WTC11 (cell line): ENCODE data around the gene PTPRG. TPM values are rescaled to one million over a fixed set of nuclear protein-coding genes. Genes with fewer than 3 reads are reported as not detected.

ENCODE experiments used
- ATAC-seq: fragments of 200-7000 bp; cut with Tn5 transposase; 2 replicates; pipeline ENCODE4 v1.10.0; 2021; ENCODE audit warnings: mild to moderate bottlenecking, moderate library complexity
- CTCF ChIA-PET: fragments of 300-600 bp; sonication (Branson Sonifier 250); formaldehyde crosslinking; loops from one replicate; lab custom pipeline; 2021; ENCODE audit warnings: antibody characterized with exemption; lab: Charles Lee
- POLR2A ChIA-PET: fragments of 350-600 bp; sonication (Branson Sonifier 250); formaldehyde crosslinking; loops from one replicate; lab custom pipeline; 2021; ENCODE audit warnings: antibody characterized with exemption; lab: Charles Lee
- DNase-seq: peaks from one replicate; pipeline ENCODE4 v3.0.0; 2021; ENCODE audit warnings: low spot score
- H3K27ac Mint-ChIP-seq: 2 replicates; pipeline ENCODE4 v1.8.0; 2021; ENCODE audit warnings: mixed read lengths
- H3K27me3 Mint-ChIP-seq: 2 replicates; pipeline ENCODE4 v1.8.0; 2021; ENCODE audit warnings: low read depth, mild to moderate bottlenecking, moderate library complexity, mixed read lengths
- H3K36me3 Mint-ChIP-seq: 2 replicates; pipeline ENCODE4 v1.8.0; 2021; ENCODE audit warnings: mixed read lengths
- H3K4me1 Mint-ChIP-seq: 2 replicates; pipeline ENCODE4 v1.8.0; 2022; ENCODE audit warnings: mixed read lengths
- H3K4me3 Mint-ChIP-seq: 2 replicates; pipeline ENCODE4 v1.8.0; 2021; ENCODE audit warnings: mild to moderate bottlenecking, moderate library complexity, mixed read lengths
- H3K9me3 Mint-ChIP-seq: 2 replicates; pipeline ENCODE4 v1.8.0; 2021; ENCODE audit warnings: mixed read lengths
- HMGA2 ChIP-seq: fragments of 250-450 bp; sonication (Bioruptor Pico); IDR thresholded peaks from 2 replicates; pipeline ENCODE4 v1.4.0; 2021; ENCODE audit warnings: mild to moderate bottlenecking, moderate library complexity
- JAZF1 ChIP-seq: fragments of 250-450 bp; sonication (Bioruptor Pico); IDR thresholded peaks from 2 replicates; pipeline ENCODE4 v1.9.0; 2021; ENCODE audit warnings: moderate library complexity, mild to moderate bottlenecking, inconsistent platforms
- NFATC4 ChIP-seq: fragments of 250-450 bp; sonication (Bioruptor Pico); IDR thresholded peaks from 2 replicates; pipeline ENCODE4 v1.9.0; 2021; ENCODE audit warnings: mild to moderate bottlenecking
- NR1H2 ChIP-seq: sonication (generic); formaldehyde crosslinking; IDR thresholded peaks from 2 replicates; pipeline ENCODE4 v1.9.0; 2021; ENCODE audit warnings: mild to moderate bottlenecking, moderate library complexity, missing genetic modification reagents
- OVOL2 ChIP-seq: fragments of 250-450 bp; sonication (Bioruptor Pico); IDR thresholded peaks from 2 replicates; pipeline ENCODE4 v1.9.0; 2021; ENCODE audit warnings: mild to moderate bottlenecking, borderline replicate concordance
- SMAD3 ChIP-seq: sonication (generic); formaldehyde crosslinking; IDR thresholded peaks from 2 replicates; pipeline ENCODE4 v1.8.0; 2022; ENCODE audit warnings: missing genetic modification reagents, mild to moderate bottlenecking, borderline replicate concordance
- TEAD1 ChIP-seq: sonication (generic); formaldehyde crosslinking; IDR thresholded peaks from 2 replicates; pipeline ENCODE4 v1.8.0; 2022; ENCODE audit warnings: mild to moderate bottlenecking, missing genetic modification reagents
- ZNF219 ChIP-seq: sonication (generic); formaldehyde crosslinking; IDR thresholded peaks from 2 replicates; pipeline ENCODE4 v1.8.0; 2023; ENCODE audit warnings: missing genetic modification reagents, mild to moderate bottlenecking, borderline replicate concordance
- ZNF263 ChIP-seq: sonication (generic); formaldehyde crosslinking; IDR thresholded peaks from 2 replicates; pipeline ENCODE4 v1.8.1; 2022; ENCODE audit warnings: low read depth, mild to moderate bottlenecking, moderate library complexity, missing genetic modification reagents
- ZNF423 ChIP-seq: fragments of 250-450 bp; sonication (Bioruptor Pico); IDR thresholded peaks from 2 replicates; pipeline ENCODE4 v2.1.2; 2022; ENCODE audit warnings: mild to moderate bottlenecking, moderate library complexity
- total RNA-seq: library from RNA; stranded (reverse); gene quantifications from 3 replicates; pipeline ENCODE4 v1.2.3, GENCODE V29; 2021
- TF ChIP-seq, protein P1 (sequence below): sonication (generic); formaldehyde crosslinking; IDR thresholded peaks from 2 replicates; pipeline ENCODE4 v1.8.1; 2022; ENCODE audit warnings: mild to moderate bottlenecking, missing genetic modification reagents, moderate library complexity, borderline replicate concordance
- TF ChIP-seq, protein P2 (sequence below): fragments of 250-450 bp; sonication (Bioruptor Pico); IDR thresholded peaks from 2 replicates; pipeline ENCODE4 v1.9.0; 2021; ENCODE audit warnings: mild to moderate bottlenecking
- TF ChIP-seq, protein P3 (sequence below): sonication (generic); formaldehyde crosslinking; IDR thresholded peaks from 2 replicates; pipeline ENCODE4 v1.8.0; 2023; ENCODE audit warnings: missing genetic modification reagents, mild to moderate bottlenecking, borderline replicate concordance
- TF ChIP-seq, protein P4 (sequence below): sonication (generic); formaldehyde crosslinking; IDR thresholded peaks from 2 replicates; pipeline ENCODE4 v1.8.1; 2022; ENCODE audit warnings: low read depth, mild to moderate bottlenecking, moderate library complexity, missing genetic modification reagents, borderline replicate concordance
- TF ChIP-seq, protein P5 (sequence below): sonication (generic); formaldehyde crosslinking; IDR thresholded peaks from 2 replicates; pipeline ENCODE4 v1.8.0; 2022; ENCODE audit warnings: mild to moderate bottlenecking, missing genetic modification reagents
- TF ChIP-seq, protein P6 (sequence below): fragments of 250-450 bp; sonication (Bioruptor Pico); IDR thresholded peaks from 2 replicates; pipeline ENCODE4 v1.8.0; 2021; ENCODE audit warnings: mild to moderate bottlenecking
- TF ChIP-seq, protein P7 (sequence below): sonication (generic); formaldehyde crosslinking; IDR thresholded peaks from 2 replicates; pipeline ENCODE4 v1.8.1; 2023; ENCODE audit warnings: mild to moderate bottlenecking, missing genetic modification reagents, borderline replicate concordance
- TF ChIP-seq, protein P8 (sequence below): sonication (generic); formaldehyde crosslinking; IDR thresholded peaks from 2 replicates; pipeline ENCODE4 v1.8.1; 2022; ENCODE audit warnings: low read depth, missing genetic modification reagents, borderline replicate concordance

PTPRG gene
- total RNA-seq, 1 experiment from 2014 or later: 106 TPM

DNA sequence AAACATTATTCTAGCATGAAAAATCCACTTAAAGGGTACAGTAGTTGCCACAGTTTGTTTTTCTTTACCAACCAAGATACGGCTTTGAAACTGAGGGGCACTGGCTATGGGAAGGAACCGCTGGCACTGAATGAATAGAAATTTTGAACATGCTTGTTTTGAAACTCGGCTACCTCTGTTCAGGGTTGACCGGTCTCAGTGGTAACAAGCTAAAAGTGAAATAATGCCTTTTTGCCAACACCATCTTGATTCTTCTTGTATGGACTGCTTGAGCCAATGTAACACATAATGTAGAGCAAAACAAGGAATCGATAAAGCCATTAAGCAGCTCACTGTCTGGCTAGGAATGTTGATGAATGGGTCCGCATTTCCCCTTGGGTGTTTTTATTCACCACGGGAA, 36.5 kb downstream of the PTPRG start:
- Mint-ChIP-seq H3K27me3 (no peaks in the 10 kb centered on the region), H3K4me1 (peaks cover 65% of the 10 kb centered on the region), H3K4me3 (no peak overlapping the region), H3K9me3 (peaks cover 9% of the 10 kb centered on the region), H3K27ac (peak overlapping the region; percentile 73), H3K36me3 (peaks cover 16% of the 10 kb centered on the region)
- DNase-seq (no peak), ATAC-seq (no peak)
- TF ChIP-seq OVOL2: no peak
- TF ChIP-seq JAZF1 (CRISPR knock-in tag): no peak
- TF ChIP-seq SMAD3 (CRISPR knock-in tag): no peak
- TF ChIP-seq, protein P1, sequence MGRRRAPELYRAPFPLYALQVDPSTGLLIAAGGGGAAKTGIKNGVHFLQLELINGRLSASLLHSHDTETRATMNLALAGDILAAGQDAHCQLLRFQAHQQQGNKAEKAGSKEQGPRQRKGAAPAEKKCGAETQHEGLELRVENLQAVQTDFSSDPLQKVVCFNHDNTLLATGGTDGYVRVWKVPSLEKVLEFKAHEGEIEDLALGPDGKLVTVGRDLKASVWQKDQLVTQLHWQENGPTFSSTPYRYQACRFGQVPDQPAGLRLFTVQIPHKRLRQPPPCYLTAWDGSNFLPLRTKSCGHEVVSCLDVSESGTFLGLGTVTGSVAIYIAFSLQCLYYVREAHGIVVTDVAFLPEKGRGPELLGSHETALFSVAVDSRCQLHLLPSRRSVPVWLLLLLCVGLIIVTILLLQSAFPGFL (CRISPR knock-in tag): no peak
- no peak for TF ChIP-seq ZNF263 (CRISPR knock-in tag)
- TF ChIP-seq, protein P2, sequence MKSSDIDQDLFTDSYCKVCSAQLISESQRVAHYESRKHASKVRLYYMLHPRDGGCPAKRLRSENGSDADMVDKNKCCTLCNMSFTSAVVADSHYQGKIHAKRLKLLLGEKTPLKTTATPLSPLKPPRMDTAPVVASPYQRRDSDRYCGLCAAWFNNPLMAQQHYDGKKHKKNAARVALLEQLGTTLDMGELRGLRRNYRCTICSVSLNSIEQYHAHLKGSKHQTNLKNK: no peak
- TF ChIP-seq ZNF219 (CRISPR knock-in tag): no peak
- no peak for TF ChIP-seq NFATC4 (CRISPR knock-in tag)
- ChIA-PET POLR2A (interaction anchor here (0.6 kb wide), 1 partner anchor 36 kb away, joined by 4 read pairs; no protein-coding TSS in a partner anchor), CTCF (interaction anchor here (1.2 kb wide), 1 partner anchor 34 kb away, joined by 3 read pairs; no protein-coding TSS in a partner anchor)

DNA sequence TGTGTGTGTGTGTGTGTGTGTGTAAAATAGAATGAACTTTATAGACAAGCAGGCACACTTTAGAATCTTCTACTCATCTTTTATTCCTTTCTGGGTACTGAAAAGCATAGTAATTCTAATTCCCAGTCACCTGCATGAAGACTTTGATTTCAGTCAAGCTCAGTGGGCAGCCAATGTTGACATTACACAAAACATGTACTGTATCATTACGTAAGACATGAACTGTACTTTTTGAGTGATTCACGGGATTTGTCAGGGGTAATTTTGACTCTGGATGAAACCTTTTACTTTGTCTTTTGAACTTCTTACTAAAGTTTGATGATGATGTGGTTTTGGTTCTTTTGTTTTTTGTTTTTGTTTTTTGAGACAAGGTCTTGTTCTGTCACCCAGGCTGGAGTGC, 38.8 kb downstream of the PTPRG start:
- Mint-ChIP-seq H3K4me1 (peaks cover 42% of the 10 kb centered on the region), H3K27me3 (no peaks in the 10 kb centered on the region), H3K36me3 (peaks cover 36% of the 10 kb centered on the region), H3K27ac (0 out of 2 replicates have a peak overlapping the region, but pooled peaks have one; percentile 18), H3K4me3 (no peak overlapping the region), H3K9me3 (peaks cover 18% of the 10 kb centered on the region)
- TF ChIP-seq JAZF1 (CRISPR knock-in tag) (no peak), NR1H2 (no peak), HMGA2 (CRISPR knock-in tag) (no peak), ZNF423 (no peak), TEAD1 (CRISPR knock-in tag) (no peak)
- TF ChIP-seq, protein P3, sequence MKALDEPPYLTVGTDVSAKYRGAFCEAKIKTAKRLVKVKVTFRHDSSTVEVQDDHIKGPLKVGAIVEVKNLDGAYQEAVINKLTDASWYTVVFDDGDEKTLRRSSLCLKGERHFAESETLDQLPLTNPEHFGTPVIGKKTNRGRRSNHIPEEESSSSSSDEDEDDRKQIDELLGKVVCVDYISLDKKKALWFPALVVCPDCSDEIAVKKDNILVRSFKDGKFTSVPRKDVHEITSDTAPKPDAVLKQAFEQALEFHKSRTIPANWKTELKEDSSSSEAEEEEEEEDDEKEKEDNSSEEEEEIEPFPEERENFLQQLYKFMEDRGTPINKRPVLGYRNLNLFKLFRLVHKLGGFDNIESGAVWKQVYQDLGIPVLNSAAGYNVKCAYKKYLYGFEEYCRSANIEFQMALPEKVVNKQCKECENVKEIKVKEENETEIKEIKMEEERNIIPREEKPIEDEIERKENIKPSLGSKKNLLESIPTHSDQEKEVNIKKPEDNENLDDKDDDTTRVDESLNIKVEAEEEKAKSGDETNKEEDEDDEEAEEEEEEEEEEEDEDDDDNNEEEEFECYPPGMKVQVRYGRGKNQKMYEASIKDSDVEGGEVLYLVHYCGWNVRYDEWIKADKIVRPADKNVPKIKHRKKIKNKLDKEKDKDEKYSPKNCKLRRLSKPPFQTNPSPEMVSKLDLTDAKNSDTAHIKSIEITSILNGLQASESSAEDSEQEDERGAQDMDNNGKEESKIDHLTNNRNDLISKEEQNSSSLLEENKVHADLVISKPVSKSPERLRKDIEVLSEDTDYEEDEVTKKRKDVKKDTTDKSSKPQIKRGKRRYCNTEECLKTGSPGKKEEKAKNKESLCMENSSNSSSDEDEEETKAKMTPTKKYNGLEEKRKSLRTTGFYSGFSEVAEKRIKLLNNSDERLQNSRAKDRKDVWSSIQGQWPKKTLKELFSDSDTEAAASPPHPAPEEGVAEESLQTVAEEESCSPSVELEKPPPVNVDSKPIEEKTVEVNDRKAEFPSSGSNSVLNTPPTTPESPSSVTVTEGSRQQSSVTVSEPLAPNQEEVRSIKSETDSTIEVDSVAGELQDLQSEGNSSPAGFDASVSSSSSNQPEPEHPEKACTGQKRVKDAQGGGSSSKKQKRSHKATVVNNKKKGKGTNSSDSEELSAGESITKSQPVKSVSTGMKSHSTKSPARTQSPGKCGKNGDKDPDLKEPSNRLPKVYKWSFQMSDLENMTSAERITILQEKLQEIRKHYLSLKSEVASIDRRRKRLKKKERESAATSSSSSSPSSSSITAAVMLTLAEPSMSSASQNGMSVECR (CRISPR knock-in tag): no peak
- TF ChIP-seq, protein P4, sequence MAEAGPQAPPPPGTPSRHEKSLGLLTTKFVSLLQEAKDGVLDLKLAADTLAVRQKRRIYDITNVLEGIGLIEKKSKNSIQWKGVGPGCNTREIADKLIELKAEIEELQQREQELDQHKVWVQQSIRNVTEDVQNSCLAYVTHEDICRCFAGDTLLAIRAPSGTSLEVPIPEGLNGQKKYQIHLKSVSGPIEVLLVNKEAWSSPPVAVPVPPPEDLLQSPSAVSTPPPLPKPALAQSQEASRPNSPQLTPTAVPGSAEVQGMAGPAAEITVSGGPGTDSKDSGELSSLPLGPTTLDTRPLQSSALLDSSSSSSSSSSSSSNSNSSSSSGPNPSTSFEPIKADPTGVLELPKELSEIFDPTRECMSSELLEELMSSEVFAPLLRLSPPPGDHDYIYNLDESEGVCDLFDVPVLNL: no peak
- TF ChIP-seq, protein P5, sequence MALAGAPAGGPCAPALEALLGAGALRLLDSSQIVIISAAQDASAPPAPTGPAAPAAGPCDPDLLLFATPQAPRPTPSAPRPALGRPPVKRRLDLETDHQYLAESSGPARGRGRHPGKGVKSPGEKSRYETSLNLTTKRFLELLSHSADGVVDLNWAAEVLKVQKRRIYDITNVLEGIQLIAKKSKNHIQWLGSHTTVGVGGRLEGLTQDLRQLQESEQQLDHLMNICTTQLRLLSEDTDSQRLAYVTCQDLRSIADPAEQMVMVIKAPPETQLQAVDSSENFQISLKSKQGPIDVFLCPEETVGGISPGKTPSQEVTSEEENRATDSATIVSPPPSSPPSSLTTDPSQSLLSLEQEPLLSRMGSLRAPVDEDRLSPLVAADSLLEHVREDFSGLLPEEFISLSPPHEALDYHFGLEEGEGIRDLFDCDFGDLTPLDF (CRISPR knock-in tag): no peak
- TF ChIP-seq, protein P6, sequence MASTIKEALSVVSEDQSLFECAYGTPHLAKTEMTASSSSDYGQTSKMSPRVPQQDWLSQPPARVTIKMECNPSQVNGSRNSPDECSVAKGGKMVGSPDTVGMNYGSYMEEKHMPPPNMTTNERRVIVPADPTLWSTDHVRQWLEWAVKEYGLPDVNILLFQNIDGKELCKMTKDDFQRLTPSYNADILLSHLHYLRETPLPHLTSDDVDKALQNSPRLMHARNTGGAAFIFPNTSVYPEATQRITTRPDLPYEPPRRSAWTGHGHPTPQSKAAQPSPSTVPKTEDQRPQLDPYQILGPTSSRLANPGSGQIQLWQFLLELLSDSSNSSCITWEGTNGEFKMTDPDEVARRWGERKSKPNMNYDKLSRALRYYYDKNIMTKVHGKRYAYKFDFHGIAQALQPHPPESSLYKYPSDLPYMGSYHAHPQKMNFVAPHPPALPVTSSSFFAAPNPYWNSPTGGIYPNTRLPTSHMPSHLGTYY (CRISPR knock-in tag): no peak
- TF ChIP-seq, protein P7, sequence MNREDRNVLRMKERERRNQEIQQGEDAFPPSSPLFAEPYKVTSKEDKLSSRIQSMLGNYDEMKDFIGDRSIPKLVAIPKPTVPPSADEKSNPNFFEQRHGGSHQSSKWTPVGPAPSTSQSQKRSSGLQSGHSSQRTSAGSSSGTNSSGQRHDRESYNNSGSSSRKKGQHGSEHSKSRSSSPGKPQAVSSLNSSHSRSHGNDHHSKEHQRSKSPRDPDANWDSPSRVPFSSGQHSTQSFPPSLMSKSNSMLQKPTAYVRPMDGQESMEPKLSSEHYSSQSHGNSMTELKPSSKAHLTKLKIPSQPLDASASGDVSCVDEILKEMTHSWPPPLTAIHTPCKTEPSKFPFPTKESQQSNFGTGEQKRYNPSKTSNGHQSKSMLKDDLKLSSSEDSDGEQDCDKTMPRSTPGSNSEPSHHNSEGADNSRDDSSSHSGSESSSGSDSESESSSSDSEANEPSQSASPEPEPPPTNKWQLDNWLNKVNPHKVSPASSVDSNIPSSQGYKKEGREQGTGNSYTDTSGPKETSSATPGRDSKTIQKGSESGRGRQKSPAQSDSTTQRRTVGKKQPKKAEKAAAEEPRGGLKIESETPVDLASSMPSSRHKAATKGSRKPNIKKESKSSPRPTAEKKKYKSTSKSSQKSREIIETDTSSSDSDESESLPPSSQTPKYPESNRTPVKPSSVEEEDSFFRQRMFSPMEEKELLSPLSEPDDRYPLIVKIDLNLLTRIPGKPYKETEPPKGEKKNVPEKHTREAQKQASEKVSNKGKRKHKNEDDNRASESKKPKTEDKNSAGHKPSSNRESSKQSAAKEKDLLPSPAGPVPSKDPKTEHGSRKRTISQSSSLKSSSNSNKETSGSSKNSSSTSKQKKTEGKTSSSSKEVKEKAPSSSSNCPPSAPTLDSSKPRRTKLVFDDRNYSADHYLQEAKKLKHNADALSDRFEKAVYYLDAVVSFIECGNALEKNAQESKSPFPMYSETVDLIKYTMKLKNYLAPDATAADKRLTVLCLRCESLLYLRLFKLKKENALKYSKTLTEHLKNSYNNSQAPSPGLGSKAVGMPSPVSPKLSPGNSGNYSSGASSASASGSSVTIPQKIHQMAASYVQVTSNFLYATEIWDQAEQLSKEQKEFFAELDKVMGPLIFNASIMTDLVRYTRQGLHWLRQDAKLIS (CRISPR knock-in tag): no peak
- TF ChIP-seq, protein P8, sequence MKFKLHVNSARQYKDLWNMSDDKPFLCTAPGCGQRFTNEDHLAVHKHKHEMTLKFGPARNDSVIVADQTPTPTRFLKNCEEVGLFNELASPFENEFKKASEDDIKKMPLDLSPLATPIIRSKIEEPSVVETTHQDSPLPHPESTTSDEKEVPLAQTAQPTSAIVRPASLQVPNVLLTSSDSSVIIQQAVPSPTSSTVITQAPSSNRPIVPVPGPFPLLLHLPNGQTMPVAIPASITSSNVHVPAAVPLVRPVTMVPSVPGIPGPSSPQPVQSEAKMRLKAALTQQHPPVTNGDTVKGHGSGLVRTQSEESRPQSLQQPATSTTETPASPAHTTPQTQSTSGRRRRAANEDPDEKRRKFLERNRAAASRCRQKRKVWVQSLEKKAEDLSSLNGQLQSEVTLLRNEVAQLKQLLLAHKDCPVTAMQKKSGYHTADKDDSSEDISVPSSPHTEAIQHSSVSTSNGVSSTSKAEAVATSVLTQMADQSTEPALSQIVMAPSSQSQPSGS: no peak
- CTCF ChIA-PET: interaction anchor here (1.9 kb wide), 1 partner anchor 36 kb away, joined by 4 read pairs; no protein-coding TSS in a partner anchor
- POLR2A ChIA-PET: interaction anchor here (0.6 kb wide), 1 partner anchor 33 kb away, joined by 3 read pairs; no protein-coding TSS in a partner anchor
- ATAC-seq (no peak), DNase-seq (no peak)
